Measurements from ENCODE around the gene RBM20. TPM values are rescaled to one million over a fixed set of nuclear protein-coding genes. Genes with fewer than 3 reads are reported as not detected.

RBM20 gene
- total RNA-seq, 1 donor from 2014 or later: 1.4 TPM

DNA sequence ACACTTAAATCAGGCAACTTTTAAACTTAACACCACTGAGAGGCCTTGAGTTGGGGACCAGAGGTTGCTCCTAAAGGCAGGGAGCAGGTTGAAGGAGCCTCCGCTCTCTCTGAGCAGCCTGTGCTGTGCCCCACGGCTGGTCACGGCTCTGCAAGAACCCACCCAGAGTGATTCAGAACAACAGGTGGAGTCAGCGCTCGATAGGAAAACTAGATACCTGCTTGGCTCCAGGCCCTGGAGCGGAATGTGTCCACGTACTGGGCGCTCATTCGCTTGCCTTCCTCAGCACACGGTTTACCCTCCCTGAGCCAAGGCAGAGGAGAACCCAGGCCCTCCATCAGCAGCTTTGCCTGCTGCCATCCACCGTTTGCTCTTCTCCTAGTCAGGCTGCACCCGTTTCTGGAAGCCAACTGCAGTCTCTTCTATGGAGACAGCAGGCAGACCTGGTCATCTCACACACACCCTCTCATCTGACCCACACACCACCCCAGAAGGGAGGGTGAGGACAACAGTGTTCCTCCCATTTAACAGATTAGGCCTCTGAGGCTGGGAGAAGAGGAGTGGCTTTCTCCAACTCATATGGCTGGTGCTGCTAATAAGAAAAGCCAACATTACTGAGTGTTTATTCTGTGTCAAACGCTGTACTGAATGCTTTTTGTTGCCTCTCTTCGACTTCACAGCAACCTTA, 189.9 kb downstream of the RBM20 start:
- peak; percentile 71 for DNase-seq (ENCODE audit: low spot score)

GRCh38 chr10:110834629-110835301, 190.6 kb downstream of the RBM20 start:
- no peak for DNase-seq (ENCODE audit: low spot score)

- DNase-seq (ENCODE audit: low spot score): no peak
Observed at GRCh38 chr10:110835841-110836240, 191.7 kb downstream of the RBM20 start.

DNA sequence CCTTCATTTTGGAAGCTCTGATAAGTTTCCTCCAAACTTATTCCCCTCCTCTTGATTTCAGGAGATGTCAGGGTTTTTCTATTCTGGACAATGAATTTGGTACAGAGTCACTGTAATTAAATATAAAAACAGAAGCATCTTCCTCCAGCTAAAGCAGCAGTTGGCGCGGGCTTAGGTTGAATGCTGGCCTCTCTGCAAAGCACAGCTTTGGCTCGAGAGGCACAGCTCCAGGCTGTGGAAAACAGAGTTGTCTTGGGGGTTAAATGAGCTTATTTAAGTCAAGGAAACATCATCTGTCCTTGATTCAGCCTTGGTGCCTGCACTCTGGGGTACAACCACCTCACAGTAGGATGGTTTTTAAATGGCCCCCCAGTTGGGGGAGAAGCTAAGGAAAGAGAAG, 192.6 kb downstream of the RBM20 start:
- no peak for DNase-seq (ENCODE audit: low spot score)

DNA sequence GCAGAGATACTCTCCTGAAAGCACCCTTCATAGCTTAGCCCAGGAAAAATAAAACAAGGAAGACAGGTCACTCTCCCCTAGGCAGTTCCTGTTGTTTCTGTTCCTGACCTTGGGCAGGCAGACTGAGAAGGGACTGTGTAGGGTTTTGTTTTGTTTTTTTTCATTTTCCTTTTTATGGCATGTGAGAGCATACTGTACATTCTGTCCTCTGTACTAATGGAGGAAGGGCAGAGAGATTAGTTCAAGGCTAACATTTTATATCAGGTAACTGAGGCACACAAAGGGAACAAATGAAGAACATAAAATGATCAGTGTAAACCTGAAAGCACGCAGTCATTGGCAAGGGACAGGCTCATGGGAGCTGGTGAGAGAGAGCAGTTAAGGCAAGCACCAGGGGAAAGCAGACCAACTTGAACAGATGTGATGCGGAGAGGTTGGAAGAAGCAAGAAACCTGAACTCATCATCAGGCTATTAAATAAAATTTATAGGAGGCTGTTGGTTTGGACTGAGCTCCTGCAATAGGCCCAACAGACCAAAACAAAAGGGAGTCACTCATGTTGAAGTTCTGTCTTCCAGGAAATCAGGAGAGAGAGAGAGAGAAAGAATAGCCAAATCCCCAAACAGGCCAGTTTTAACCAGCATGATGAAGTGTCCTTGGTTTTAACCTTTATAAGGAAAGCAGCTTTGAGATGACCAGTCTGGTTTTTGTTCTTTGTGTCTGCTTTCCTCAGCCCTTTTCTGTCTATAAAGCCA, 193.5 kb downstream of the RBM20 start:
- no peak for DNase-seq (ENCODE audit: low spot score)

DNA sequence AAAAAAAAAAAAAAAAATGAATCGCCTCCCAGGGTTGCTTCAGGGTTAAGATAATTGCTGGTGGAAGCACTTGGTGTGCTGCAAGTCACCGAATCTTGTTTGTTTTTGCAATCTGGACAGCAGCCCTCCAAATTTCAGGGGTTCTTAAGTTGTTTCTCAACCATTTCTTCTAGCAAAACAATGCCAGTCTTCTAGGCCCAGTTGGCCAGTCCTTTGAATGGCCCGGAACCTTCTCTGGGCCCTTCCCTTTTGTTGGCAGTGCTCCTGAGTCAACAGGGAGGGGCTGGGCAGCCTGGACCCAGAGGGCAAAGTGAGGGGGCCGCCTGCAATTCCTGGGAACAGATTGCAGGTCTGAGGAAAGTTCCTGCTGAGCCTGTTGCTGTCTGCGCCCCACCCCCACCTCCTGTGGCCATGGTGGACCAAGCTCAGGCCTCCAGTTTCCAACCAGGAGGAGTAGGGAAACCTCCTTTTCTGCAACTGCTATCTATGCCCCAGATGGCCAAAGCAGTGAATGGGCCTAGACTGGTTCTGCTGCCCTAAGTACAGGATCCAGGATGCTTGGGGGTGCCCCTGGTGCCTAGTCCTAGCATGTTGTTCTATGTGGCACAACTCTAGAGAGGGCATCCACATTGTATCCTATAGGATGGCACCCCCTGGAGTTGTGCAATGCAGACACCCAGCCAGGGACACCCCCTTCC, 196.2 kb downstream of the RBM20 start:
- DNase-seq (ENCODE audit: low spot score): peak; percentile 87

DNA sequence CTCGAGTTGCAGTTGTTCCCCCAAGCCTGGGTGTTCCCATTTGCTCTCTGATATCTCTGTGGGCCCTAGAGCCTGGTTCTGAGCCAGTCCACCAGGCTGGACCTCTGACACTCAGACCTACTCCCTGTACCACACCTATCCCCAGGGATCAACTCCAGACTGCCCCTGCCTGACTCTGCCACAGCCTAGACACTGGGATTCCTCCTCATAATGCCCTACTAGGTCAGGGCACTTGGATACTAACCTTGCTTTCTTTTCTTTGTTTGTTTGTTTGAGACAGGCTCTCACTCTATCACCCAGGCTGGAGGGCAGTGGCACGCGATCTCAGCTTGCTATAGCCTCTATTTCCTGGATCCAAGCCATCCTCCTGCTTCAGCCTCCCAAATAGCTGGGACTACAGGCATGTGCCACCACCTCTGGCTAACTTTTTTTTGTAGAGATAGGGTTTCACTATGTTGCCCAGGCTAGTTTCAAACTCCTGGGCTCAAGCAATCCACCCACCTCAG, 196.8 kb downstream of the RBM20 start:
- DNase-seq (ENCODE audit: low spot score): no peak

- DNase-seq (ENCODE audit: low spot score): no peak
Observed at GRCh38 chr10:110841767-110842267, 197.7 kb downstream of the RBM20 start.

GRCh38 chr10:110842326-110842904, 198.3 kb downstream of the RBM20 start:
- DNase-seq (ENCODE audit: low spot score): no peak

DNA sequence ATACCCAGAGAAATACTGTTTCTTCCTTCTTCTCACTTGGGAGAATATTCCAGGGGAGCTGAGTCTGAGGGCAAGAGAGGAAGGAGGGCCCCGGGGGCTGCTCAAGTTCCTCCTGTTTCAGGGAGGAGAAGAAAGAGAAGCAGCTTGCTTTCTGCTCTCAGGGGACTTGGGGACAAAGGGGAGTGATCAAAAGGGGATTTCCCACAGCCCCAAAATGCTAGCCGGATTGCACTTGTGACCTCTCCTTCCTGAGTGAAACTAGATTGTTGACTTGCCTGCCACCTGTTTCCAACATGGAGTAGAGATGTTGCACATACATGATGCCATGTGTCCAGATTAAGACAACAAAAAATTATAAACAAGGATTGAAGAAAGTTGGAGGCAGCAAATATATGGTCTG, 198.9 kb downstream of the RBM20 start:
- no peak for DNase-seq (ENCODE audit: low spot score)

GRCh38 chr10:110843796-110844616, 199.9 kb downstream of the RBM20 start:
- DNase-seq (ENCODE audit: low spot score): no peak

GRCh38 chr10:110844617-110844881, 200.4 kb downstream of the RBM20 start:
- no peak for DNase-seq (ENCODE audit: low spot score)

DNA sequence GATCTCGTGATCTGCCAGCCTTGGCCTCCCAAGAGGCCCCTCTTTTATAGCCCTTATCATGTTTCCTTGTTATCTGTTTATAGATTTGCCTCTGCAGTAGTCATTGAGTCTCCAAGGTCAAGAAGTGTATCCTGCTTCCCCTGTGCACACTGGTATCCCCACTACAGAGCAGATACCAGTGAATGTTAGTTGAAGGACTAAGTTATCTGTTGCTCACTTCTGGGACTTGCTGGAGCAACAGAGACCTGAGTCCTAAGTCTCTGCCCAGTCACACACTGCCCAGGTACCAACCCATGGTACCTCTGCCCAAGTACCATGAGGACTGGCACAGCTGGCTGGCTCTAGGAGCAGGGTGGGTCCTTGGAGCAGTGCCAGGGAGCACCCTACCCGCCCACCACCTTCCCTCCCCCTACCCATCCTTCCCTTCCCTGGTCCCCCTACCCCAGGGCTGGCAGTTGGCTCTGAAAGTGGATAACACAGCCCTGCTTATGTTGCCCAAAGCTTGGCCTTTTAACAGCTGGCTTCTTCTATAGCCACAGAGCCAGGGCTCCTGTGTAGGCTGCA, 201.1 kb downstream of the RBM20 start:
- DNase-seq (ENCODE audit: low spot score): no peak

DNA sequence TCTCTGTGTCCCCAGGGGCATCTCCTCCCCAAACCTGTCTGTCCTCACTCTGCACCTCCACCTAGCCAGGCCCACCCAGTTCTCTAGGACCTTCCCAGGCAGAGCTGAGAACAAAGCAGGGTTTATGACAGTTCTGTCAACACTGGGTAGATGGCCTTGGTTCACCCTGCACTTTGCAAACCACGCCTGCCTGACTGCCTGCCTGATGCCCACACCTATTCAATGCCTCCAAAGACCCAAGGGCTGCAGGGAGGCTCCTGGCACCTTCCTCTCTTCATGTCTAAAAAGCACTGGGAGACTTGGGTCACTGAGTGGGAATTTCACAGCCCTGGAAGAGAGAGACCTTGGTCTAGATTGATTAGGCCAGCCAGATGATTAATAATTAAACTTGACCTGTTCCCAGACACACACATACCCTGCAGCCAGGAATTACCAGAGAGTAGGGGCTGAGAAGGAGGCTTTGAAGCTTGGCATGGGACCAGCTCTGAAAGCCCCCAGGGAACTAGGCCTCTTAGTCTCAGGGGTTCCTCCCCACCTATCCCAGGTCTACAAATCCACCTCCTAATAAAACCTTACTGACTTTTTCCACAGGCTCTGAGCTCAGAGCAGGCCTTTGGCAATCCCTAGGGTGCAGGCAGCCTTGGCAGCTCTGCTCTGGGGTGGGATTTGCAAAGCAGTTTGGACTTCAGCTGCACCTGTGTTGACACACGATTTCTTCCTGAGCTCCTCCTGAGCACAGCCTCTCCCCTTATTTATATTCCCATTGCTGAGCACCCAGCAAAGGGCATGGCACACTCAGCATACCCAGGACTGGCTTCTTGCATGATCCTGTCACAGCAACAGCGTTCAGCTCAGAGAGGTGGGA, 201.9 kb downstream of the RBM20 start:
- DNase-seq (ENCODE audit: low spot score): peak; percentile 88

DNA sequence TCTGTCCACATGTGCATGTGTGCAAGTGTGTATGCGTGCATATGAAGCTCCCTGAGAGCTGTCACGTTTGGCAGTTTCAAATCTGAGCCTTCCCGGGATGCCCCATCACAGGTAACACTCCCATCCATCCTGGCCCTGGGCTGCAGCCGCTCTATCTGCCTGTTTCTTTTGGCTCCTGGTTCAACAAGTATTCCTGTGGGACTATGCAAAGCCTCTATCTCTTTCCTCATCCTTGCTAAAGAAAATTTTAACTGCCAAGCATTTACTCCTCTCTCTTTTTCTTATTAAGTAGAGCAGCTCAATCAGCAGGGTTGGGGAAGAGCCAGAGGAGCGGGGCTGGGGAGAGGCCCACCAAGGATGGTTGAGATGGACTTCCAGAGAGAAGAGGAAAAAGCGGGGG, 203.2 kb downstream of the RBM20 start:
- no peak for DNase-seq (ENCODE audit: low spot score)

DNA sequence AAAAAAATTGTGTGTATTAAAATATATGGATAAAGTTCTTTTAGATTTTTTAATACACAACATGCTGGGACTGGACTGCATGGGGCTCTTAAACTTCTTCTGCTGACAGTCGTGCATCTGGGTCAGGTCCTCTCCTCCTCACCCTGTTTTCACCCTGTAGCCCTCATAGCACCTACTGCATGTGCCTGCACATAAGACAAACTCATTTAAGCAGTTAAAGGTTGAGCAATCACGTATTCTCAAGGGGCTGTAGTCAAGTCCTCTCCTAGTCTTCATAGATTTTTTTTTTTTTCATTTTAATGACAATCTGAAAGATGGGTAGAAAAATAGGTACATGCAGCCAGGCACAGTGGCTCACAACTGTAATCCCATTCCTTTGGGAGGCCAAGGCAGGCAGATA, 204.0 kb downstream of the RBM20 start:
- DNase-seq (ENCODE audit: low spot score): no peak

DNA sequence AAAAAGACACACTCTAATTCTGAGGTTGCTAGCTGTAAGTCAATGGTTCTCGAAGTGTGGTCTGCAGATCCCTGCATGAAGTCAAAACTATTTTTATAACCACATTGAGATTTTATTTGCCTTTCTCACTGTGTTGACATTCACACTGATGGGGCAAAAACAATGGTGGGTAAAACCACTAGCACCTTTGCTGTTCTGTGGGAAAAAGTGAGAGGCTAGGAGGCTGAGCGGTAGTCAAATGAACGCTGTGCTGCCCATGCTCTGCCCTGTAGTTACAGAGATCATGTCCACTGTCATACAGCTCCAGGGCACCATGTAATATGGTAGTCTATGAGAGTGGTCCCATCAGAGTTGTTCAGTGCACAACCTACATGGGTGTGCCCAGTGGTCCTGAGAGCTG, 206.0 kb downstream of the RBM20 start:
- no peak for DNase-seq (ENCODE audit: low spot score)

GRCh38 chr10:110851020-110851612, 207.0 kb downstream of the RBM20 start:
- no peak for DNase-seq (ENCODE audit: low spot score)

GRCh38 chr10:110852255-110852896, 208.2 kb downstream of the RBM20 start:
- peak; percentile 93 for DNase-seq (ENCODE audit: low spot score)
